ENCODE data around the gene EPN1.

GRCh38 chr19:55685776-55686175 is 10.8 kb downstream of the EPN1 start:
- TF ChIP-seq POLR2AphosphoS5 (IDR thresholded peaks at IDR 0.05; ENCODE audit: low read depth) (no peak), CTCF (conservative IDR thresholded peaks at IDR 0.05; ENCODE audit: low read depth in 2 of 2) (no peak), JUNB (IDR thresholded peaks at IDR 0.05; ENCODE audit: unreplicated experiment) (no peak), EZH2 (IDR thresholded peaks at IDR 0.05; ENCODE audit: low read depth, unreplicated experiment) (no peak), EZH2phosphoT487 (IDR thresholded peaks at IDR 0.05; ENCODE audit: unreplicated experiment) (no peak), STAT1 (IDR thresholded peaks at IDR 0.05; ENCODE audit: unreplicated experiment) (no peak), ZNF331 (CRISPR knock-in tag; IDR thresholded peaks at IDR 0.05; ENCODE audit: low read depth) (no peak), REST (IDR thresholded peaks at IDR 0.05; ENCODE audit: unreplicated experiment) (no peak), CREB1 (CRISPR knock-in tag; IDR thresholded peaks at IDR 0.05; ENCODE audit: low read depth) (no peak)
- TF ChIP-seq, protein P1, sequence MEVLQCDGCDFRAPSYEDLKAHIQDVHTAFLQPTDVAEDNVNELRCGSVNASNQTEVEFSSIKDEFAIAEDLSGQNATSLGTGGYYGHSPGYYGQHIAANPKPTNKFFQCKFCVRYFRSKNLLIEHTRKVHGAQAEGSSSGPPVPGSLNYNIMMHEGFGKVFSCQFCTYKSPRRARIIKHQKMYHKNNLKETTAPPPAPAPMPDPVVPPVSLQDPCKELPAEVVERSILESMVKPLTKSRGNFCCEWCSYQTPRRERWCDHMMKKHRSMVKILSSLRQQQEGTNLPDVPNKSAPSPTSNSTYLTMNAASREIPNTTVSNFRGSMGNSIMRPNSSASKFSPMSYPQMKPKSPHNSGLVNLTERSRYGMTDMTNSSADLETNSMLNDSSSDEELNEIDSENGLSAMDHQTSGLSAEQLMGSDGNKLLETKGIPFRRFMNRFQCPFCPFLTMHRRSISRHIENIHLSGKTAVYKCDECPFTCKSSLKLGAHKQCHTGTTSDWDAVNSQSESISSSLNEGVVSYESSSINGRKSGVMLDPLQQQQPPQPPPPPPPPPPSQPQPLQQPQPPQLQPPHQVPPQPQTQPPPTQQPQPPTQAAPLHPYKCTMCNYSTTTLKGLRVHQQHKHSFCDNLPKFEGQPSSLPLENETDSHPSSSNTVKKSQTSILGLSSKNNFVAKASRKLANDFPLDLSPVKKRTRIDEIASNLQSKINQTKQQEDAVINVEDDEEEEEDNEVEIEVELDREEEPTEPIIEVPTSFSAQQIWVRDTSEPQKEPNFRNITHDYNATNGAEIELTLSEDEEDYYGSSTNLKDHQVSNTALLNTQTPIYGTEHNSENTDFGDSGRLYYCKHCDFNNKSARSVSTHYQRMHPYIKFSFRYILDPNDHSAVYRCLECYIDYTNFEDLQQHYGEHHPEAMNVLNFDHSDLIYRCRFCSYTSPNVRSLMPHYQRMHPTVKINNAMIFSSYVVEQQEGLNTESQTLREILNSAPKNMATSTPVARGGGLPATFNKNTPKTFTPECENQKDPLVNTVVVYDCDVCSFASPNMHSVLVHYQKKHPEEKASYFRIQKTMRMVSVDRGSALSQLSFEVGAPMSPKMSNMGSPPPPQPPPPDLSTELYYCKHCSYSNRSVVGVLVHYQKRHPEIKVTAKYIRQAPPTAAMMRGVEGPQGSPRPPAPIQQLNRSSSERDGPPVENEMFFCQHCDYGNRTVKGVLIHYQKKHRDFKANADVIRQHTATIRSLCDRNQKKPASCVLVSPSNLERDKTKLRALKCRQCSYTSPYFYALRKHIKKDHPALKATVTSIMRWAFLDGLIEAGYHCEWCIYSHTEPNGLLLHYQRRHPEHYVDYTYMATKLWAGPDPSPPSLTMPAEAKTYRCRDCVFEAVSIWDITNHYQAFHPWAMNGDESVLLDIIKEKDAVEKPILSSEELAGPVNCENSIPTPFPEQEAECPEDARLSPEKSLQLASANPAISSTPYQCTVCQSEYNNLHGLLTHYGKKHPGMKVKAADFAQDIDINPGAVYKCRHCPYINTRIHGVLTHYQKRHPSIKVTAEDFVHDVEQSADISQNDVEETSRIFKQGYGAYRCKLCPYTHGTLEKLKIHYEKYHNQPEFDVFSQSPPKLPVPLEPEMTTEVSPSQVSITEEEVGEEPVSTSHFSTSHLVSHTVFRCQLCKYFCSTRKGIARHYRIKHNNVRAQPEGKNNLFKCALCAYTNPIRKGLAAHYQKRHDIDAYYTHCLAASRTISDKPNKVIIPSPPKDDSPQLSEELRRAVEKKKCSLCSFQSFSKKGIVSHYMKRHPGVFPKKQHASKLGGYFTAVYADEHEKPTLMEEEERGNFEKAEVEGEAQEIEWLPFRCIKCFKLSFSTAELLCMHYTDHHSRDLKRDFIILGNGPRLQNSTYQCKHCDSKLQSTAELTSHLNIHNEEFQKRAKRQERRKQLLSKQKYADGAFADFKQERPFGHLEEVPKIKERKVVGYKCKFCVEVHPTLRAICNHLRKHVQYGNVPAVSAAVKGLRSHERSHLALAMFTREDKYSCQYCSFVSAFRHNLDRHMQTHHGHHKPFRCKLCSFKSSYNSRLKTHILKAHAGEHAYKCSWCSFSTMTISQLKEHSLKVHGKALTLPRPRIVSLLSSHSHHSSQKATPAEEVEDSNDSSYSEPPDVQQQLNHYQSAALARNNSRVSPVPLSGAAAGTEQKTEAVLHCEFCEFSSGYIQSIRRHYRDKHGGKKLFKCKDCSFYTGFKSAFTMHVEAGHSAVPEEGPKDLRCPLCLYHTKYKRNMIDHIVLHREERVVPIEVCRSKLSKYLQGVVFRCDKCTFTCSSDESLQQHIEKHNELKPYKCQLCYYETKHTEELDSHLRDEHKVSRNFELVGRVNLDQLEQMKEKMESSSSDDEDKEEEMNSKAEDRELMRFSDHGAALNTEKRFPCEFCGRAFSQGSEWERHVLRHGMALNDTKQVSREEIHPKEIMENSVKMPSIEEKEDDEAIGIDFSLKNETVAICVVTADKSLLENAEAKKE (CRISPR knock-in tag; IDR thresholded peaks at IDR 0.05): no peak
- TF ChIP-seq, protein P2, sequence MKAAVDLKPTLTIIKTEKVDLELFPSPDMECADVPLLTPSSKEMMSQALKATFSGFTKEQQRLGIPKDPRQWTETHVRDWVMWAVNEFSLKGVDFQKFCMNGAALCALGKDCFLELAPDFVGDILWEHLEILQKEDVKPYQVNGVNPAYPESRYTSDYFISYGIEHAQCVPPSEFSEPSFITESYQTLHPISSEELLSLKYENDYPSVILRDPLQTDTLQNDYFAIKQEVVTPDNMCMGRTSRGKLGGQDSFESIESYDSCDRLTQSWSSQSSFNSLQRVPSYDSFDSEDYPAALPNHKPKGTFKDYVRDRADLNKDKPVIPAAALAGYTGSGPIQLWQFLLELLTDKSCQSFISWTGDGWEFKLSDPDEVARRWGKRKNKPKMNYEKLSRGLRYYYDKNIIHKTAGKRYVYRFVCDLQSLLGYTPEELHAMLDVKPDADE (IDR thresholded peaks at IDR 0.05): no peak

Measured in GM23338 (cell line).